Transverse colon (tissue), 4 donors: ENCODE measurements around the gene TUT4.

Source experiments
- CTCF ChIP-seq, 5 experiments: fragments of 200-600 bp in 3 of 5; fragments of 450-650 bp in 2 of 5; sonication (generic) in 3 of 5; IDR thresholded peaks; 1 replicate in 2 of 5; 2 replicates in 3 of 5; pipeline ENCODE4 v1.5.1; 2016 to 2017; ENCODE audit warnings: antibody characterized with exemption in 5 of 5, inconsistent platforms in 3 of 5, mild to moderate bottlenecking in 2 of 5, moderate library complexity in 1 of 5
- POLR2A ChIP-seq: fragments of 450-650 bp; IDR thresholded peaks from one replicate; pipeline ENCODE4 v1.6.1; 2016; ENCODE audit warnings: antibody characterized with exemption, mild to moderate bottlenecking, moderate library complexity
- POLR2AphosphoS5 ChIP-seq, 3 donors: sonication (generic); formaldehyde crosslinking; IDR thresholded peaks; one replicate each; pipeline ENCODE4 v1.6.1; 2016; ENCODE audit warnings: antibody characterized with exemption in 3 of 3

- TF ChIP-seq POLR2A: no peak
- TF ChIP-seq POLR2AphosphoS5 (IDR thresholded peaks at IDR 0.05): no peak
- TF ChIP-seq CTCF (IDR thresholded peaks at IDR 0.05): no peak
Observed at GRCh38 chr1:52400131-52400530, 152.8 kb downstream of the TUT4 start.
